GM12891 (cell line): ENCODE measurements around the gene PCK2.

Experiments used
- DNase-seq: peaks from one replicate; pipeline ENCODE4 v3.0.0; 2011; ENCODE audit warnings: low spot score; ENCODE audit not compliant: insufficient read length
- FAIRE-seq: peaks from 2 replicates; lab custom pipeline; 2011; peaks lifted over from hg19 to GRCh38; lab: Jason Lieb, UNC
- PAX5 ChIP-seq: IDR thresholded peaks from 2 replicates; pipeline ENCODE4 v1.6.1; 2011; ENCODE audit warnings: low read length, moderate library complexity, mild to moderate bottlenecking; ENCODE audit not compliant: insufficient read depth, severe bottlenecking
- POLR2A ChIP-seq: IDR thresholded peaks from 2 replicates; pipeline ENCODE4 v1.6.1; 2011; ENCODE audit warnings: low read depth, low read length, control low read depth
- POLR2AphosphoS5 ChIP-seq: IDR thresholded peaks from 2 replicates; pipeline ENCODE4 v1.6.1; 2011; ENCODE audit warnings: low read depth, low read length, control low read depth
- POU2F2 ChIP-seq: IDR thresholded peaks from 2 replicates; pipeline ENCODE4 v1.6.1; 2011; ENCODE audit warnings: low read depth, mild to moderate bottlenecking, control low read depth, low read length, moderate library complexity
- SPI1 ChIP-seq: IDR thresholded peaks from 2 replicates; pipeline ENCODE4 v1.6.1; 2011; ENCODE audit warnings: low read depth, low read length, control low read depth
- TAF1 ChIP-seq: IDR thresholded peaks from 2 replicates; pipeline ENCODE4 v1.6.1; 2011; ENCODE audit warnings: low read depth, low read length, control low read depth

The PCK2 gene

DNA sequence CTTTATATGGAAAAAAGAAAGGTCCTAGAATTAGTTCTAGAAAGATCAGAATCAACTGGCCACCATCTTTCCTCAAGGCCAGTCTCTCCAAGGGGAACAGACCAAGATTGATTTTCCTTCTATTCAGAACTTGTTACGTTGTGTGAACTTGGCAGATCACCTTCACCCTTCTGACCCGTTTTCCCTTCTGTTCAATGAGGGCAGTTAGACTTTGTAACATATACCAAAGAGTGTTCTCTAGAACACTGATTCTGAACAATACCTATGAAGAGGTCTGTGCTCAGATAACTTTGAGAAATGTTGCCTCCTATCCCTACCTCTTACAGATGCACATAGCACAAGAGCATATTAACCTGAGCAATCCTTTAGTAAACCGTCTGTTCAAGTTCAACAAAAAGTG, 10.6 kb upstream of the PCK2 start:
- DNase-seq: no peak
- TF ChIP-seq POLR2AphosphoS5: no peak
- no peak for TF ChIP-seq SPI1
- no peak for TF ChIP-seq PAX5
- no peak for TF ChIP-seq POU2F2

DNA sequence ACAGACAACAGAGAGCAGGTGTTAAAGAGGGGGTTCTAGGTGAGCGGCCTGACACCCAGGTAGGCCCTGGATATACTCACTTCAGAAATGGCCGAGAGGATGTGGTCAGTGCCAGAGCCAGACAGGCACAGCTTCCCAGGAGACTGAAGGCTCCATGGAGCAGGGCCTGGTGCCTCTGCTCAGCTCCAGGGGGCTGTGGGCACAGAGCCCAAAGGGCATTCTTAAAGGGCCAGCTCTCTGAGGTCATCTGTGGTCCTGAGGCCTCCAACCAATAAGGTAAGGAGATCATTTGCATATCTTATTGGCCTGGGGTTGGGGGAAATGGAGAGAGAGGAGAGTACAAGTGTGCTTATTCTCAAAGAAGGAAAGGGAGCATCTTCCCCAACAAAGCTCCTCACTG, 9.7 kb upstream of the PCK2 start:
- no peak for TF ChIP-seq PAX5
- no peak for TF ChIP-seq POLR2AphosphoS5
- no peak for TF ChIP-seq TAF1
- TF ChIP-seq SPI1: no peak
- no peak for TF ChIP-seq POU2F2
- no peak for TF ChIP-seq POLR2A
- FAIRE-seq (no peak), DNase-seq (no peak)

More for the DNA sequence above, 10.6 kb upstream of the PCK2 start:
- no peak for FAIRE-seq

DNA sequence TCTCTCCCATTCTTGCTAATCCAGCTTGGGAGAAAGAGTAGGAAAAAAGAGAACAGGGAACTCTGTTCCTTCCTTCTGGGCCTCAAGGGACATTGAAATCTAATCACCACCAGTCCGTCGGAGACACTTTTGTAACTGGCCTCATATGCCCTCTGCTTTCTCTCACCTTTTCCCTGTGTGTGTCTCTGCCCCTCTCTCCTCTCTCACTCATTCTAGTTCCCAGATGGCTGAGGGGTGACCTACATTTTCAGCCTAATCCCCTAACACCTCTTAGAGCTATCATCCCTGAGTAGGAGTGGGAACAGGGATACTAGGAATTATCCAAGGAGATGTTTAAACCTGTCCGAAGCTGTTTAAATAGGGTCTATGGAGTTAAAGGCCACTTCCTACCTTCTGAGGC, 8.9 kb upstream of the PCK2 start:
- DNase-seq: no peak
- TF ChIP-seq SPI1: no peak
- TF ChIP-seq PAX5: no peak
- TF ChIP-seq POLR2AphosphoS5: no peak
- TF ChIP-seq TAF1: no peak
- TF ChIP-seq POU2F2: no peak
- no peak for TF ChIP-seq POLR2A
- FAIRE-seq: no peak

DNA sequence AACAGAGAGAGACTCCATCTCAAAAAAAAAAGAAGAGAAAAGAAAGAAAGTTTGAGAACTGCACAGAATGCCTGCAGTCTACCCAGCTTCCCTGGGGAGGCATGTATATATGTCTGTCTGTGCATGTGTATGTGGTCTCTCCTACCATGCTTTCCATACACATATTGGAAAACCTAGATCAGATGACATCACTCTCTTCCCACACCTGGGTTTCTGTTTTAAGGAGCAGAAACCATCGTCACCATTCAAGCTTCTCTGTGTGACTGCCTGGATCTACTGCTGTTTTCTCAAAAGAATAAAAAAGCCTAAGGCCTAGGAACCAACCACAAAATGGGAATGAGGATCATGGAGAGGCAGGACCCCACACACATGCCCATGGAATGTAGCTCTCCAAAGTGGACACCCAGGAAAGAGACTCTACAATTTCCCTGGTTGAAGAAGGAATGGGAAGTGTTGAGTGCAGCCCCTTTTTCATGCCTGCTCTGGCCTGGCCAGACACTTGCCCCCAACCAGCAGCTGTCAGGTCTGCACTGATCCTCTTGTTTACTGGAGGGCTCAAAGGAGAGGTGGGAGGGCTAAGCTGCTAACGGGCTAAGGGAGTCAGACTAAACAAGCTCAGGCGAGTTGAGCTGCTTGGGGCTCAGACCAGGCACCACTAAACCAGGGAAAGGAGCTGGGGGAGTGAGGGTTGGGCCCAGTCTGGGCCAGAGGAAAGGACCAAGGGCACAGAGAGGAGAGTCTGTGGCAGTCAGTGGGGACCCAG, 7.7 kb upstream of the PCK2 start:
- no peak for FAIRE-seq
- TF ChIP-seq PAX5: no peak
- no peak for TF ChIP-seq SPI1
- TF ChIP-seq POLR2A: no peak
- no peak for TF ChIP-seq TAF1
- no peak for TF ChIP-seq POLR2AphosphoS5
- no peak for TF ChIP-seq POU2F2
- no peak for DNase-seq

DNA sequence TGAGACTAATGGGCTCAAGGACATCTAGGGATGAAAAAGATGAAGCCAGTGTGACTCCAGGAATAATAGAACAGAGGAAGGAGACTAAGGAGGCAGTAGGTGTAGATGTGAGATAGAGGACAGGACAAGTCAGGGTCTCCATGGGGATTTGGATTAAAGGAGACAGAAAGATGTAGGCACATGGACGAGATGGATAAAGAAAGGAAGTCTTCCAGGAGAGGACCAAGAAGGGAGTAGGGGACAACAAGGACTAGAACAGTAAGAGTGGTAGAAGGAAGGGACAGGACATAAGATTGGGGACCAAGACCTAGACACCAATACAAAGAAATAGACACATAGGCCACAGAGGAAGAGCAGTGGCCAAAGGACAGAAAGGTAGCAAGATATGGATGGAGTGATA, 7.1 kb upstream of the PCK2 start:
- TF ChIP-seq SPI1: no peak
- no peak for TF ChIP-seq POU2F2
- TF ChIP-seq PAX5: no peak
- no peak for TF ChIP-seq TAF1
- no peak for TF ChIP-seq POLR2A
- TF ChIP-seq POLR2AphosphoS5: no peak
- DNase-seq (no peak), FAIRE-seq (no peak)

DNA sequence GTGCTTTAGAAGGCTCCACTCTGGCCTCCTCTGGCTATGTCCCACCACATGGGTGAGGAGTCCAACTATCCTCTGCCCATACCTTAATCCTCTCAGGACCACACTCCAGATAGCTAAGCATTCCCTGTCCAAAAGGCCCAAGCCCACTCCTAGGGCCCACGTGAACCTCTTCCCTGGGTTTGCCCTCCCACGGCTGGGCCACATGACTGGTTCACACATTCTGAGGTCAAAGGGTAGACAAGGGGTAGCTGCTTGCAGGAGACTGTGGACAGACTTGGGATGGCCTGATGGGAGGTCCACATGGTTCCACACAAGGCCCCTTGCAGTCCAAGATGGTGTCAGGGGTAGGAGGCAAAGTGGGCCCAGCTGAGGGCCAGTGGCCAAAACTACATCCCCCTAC, 6.0 kb upstream of the PCK2 start:
- TF ChIP-seq POU2F2: no peak
- no peak for TF ChIP-seq POLR2AphosphoS5
- TF ChIP-seq POLR2A: no peak
- TF ChIP-seq TAF1: no peak
- no peak for TF ChIP-seq SPI1
- no peak for TF ChIP-seq PAX5
- DNase-seq (no peak), FAIRE-seq (no peak)

DNA sequence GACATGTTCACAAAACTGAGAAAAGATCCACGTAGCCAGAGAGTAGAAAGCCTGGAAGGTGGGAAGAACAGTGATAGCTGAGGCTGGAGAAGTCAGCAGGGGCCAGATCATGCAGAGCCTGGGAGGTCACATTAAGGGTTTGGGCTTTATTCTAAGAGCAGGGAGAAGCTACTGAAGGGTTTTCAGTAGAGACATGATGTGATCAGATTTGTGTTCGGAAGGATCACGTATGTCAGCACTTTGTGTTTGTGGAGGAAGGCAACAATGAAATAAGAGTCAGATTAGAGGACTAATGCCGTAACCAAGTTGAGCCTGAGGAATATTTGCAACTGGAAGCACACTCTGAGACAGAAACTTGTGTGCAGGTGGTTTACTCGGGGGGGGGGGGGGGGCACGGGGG, 4.2 kb upstream of the PCK2 start:
- TF ChIP-seq POLR2AphosphoS5 (no peak), POU2F2 (no peak)
- no peak for DNase-seq
- no peak for FAIRE-seq

DNA sequence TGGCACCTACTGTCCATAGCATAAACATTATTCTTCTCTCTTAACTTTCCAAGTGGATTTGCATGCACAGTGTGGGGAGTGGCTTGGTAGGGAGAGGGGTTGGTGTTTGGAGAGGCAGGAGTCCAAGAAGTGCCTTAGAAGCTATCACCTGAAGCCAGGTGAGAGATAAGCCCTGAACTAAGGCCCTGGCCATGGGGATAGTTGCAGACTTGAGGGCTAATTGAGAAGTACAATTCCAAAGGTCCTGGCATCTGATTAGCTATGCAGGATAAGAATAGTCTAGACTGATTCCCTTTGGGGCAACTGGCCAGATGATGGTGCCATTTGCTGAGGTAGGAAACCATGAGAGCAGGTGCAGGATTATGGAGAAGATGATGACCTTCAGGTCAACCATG, 2.0 kb upstream of the PCK2 start:
- TF ChIP-seq POLR2A (no peak), POLR2AphosphoS5 (no peak), PAX5 (no peak), POU2F2 (no peak), TAF1 (no peak), SPI1 (no peak)
- no peak for DNase-seq
- no peak for FAIRE-seq

DNA sequence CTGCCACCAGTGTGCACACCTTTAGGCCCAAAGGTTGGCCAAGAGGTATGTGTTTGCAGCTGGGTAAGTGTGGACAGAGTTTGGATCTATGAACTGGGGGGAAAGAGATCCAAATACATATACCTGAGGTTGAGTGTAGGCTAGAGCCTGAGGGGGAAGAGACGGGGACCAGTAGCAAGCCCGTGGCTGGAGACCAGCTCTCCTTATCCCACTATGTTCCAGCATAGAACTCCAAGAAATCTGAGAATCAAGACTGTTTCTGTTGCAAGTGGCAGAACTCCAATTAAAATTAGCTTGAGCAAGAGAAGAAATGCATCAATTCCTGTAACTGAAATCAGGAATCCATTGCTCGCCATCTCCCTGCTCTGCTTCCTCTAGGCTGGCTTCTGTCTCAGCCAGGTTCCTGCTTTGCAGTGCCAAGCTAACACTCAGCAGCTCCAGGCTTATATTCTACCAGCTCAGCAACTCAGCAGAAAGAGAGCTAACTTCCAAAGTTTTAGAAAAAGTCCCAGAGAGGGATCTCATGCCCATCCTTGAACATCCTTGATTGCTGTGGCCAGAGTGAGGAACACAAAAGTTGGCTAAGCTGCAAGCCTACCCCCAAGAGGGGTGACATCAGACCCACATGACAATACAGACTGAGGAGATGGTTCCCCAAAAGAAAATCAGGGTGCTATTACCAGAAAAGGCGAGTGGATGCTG, 1.5 kb upstream of the PCK2 start:
- FAIRE-seq (no peak), DNase-seq (no peak)
- TF ChIP-seq POU2F2: no peak
- no peak for TF ChIP-seq POLR2AphosphoS5
- TF ChIP-seq TAF1: no peak
- no peak for TF ChIP-seq SPI1
- TF ChIP-seq POLR2A: no peak
- TF ChIP-seq PAX5: no peak

DNA sequence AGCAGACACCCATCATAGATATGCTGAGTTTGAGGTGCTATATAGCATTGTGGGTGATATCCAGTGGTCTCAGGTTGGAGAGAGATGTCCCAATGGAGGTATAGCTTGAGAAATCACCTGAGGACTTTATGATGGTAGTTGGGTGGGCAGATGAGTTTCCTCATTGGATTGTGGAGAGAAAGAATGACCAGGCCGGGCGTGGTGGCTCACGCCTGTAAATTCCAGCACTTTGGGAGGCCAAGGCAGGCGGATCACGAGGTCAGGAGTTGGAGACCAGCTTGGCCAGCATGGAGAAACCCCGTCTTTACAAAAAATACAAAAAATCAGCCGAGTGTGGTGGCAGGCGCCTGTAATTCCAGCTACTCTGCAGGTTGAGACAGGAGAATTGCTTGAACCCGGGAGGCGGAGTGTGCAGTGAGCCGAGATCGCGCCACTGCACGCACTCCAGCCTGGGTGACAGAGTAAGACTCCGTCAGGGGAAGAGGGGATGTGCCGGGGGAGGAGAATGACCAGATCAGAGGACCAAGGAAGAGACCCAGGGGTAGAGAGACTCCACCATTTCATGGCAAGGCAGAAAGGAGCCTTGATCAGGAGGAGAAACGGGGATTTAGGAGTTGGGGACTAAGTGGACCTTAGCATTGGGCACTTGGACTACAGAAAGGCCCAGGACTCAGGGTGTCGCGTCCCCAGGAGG, 757 bp upstream of the PCK2 start:
- DNase-seq (no peak), FAIRE-seq (no peak)
- TF ChIP-seq POU2F2 (no peak), TAF1 (no peak), SPI1 (no peak), POLR2A (no peak), PAX5 (no peak), POLR2AphosphoS5 (no peak)

DNA sequence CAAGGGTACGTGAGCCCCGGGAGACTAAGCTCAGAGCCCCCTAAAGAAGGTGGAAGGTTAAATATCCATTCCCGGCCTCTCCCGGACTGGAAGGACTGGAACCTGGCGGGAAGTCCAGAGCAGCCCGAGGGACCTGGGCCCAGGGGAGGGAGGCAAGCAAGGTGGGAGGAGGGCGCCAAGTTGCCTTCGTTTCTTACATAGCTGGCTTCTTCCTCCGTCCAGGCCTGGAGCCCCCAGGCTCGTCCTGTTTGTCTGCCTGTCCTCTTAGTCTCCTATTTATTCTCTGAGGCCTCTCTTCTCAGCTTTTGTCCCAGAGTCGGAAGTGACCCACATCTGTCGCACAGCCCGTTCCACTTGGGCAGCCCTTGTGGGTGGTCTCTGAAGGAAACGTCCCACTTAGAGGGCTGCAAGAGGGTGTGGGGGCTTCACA, 745 bp downstream of the PCK2 start:
- no peak for DNase-seq
- no peak for FAIRE-seq
- TF ChIP-seq POU2F2 (no peak), POLR2A (no peak), POLR2AphosphoS5 (no peak), TAF1 (no peak), PAX5 (no peak), SPI1 (no peak)
